ENCODE data around the gene SFT2D3.

- TF ChIP-seq POLR2A (IDR thresholded peaks at IDR 0.05; ENCODE audit: low read length): no peak
- no peak for TF ChIP-seq GATA1 (IDR thresholded peaks at IDR 0.05; ENCODE audit: low read depth, low read length)
Measured at GRCh38 chr2:127718271-127718670, 17.0 kb downstream of the SFT2D3 start.

Data from erythroblast (primary cell).